ENCODE measurements around the gene PGLYRP1. TPM values are rescaled to one million over a fixed set of nuclear protein-coding genes. Genes with fewer than 3 reads are reported as not detected.

PGLYRP1 gene
- total RNA-seq, 1 experiment from 2014 or later: not detected

DNA sequence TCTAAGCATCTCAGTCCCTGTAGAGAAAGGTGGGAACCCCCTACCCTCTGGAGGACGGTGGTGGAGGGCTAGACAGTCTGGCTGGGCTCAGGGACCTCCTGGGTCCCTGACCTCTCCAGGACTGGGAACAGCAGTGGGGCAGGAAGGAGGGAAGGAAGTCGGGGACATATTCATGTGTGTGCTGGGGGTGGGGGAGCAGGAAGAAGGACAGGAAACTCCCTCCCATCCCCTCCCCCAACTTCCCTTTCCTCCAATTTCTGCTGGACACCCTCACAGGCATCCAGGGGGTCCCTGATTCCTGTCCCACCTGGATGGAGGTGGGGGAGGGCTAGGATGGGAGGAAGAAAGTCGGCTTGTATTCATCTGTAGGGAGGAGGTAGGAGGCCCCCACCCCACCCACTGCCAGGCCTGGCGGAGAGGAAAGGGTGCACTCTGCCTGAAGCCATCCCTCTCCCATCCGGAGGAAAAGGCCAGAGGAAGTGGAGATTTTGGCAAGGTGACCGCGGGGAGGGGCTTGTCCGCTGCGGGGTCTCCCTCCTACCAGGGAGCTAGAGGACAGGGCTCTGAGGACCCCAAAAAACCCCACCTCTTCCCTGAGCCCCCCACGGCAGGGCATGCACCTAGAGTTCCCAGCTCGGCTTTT lies 51.5 kb downstream of the PGLYRP1 start:
- no peak for DNase-seq (ENCODE audit: low read depth)

DNA sequence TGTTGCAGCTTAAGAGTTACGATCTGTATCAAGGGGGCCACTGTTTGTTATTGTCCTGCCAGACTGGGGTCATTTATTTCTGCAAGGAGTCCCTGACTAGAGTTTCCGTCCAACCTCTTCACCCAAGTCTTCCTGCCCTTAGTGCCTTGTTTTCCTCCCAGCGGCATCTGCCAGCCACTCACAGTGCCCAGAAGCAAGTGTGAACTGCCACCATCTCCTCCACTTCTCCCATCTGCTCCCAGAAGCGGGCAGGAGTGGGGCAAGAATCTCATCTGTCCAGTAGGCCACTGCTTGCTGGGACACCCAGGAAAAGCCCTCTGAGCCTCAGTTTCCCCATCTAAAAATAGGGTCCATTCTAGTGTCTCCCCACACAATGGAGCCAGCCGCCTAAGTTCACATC lies 53.2 kb downstream of the PGLYRP1 start:
- DNase-seq (ENCODE audit: low read depth): no peak

Small RNA genes lying within 50 kb of the gene (small RNA-seq; reads per million reads assigned to genes)
- gene MIR769: 13.4 reads per million, percentile 92 among the genes with 10 or more reads in this experiment

Other genes starting within 250 kb of the PGLYRP1 start
- 7.0 and 10.1 TPM in 2 replicates for gene DMPK, start 240.6 kb downstream of the PGLYRP1 start, total RNA-seq (2014; rRNA removed; shearing (Covaris generic))
- 35.9 and 44.3 TPM in 2 replicates for gene DMWD, start 230.2 kb downstream of the PGLYRP1 start, total RNA-seq (2014; rRNA removed; shearing (Covaris generic))
- 0.13 TPM in 1 of 2 replicates, not detected in the other for gene RSPH6A, start 207.7 kb downstream of the PGLYRP1 start, total RNA-seq (2014; rRNA removed; shearing (Covaris generic))
- gene SYMPK, start 159.9 kb downstream of the PGLYRP1 start, total RNA-seq (2014; rRNA removed; shearing (Covaris generic)): 73.4 and 89.3 TPM in 2 replicates
- gene FOXA3, start 158.7 kb downstream of the PGLYRP1 start, total RNA-seq (2014; rRNA removed; shearing (Covaris generic)): 2.2 and 2.8 TPM in 2 replicates
- 57.1 and 57.4 TPM in 2 replicates for gene IRF2BP1, start 136.9 kb downstream of the PGLYRP1 start, total RNA-seq (2014; rRNA removed; shearing (Covaris generic))
- 2.2 and 4.4 TPM in 2 replicates for gene MYPOP, start 120.4 kb downstream of the PGLYRP1 start, total RNA-seq (2014; rRNA removed; shearing (Covaris generic))
- gene NANOS2, start 108.3 kb downstream of the PGLYRP1 start, total RNA-seq (2014; rRNA removed; shearing (Covaris generic)): not detected in 2 replicates
- 0.47 and 0.59 TPM in 2 replicates for gene NOVA2, start 49.2 kb downstream of the PGLYRP1 start, total RNA-seq (2014; rRNA removed; shearing (Covaris generic))
- 4.7 and 8.7 TPM in 2 replicates for gene CCDC61, start 27.6 kb downstream of the PGLYRP1 start, total RNA-seq (2014; rRNA removed; shearing (Covaris generic))
- gene IGFL4, start 17.9 kb upstream of the PGLYRP1 start, total RNA-seq (2014; rRNA removed; shearing (Covaris generic)): not detected in 2 replicates
- gene IGFL3, start 101.6 kb upstream of the PGLYRP1 start, total RNA-seq (2014; rRNA removed; shearing (Covaris generic)): 1.7 and 1.9 TPM in 2 replicates
- gene IGFL2, start 125.2 kb upstream of the PGLYRP1 start, total RNA-seq (2014; rRNA removed; shearing (Covaris generic)): not detected in 2 replicates
- gene IGFL1, start 206.7 kb upstream of the PGLYRP1 start, total RNA-seq (2014; rRNA removed; shearing (Covaris generic)): not detected in 2 replicates